HG02852 (cell line): ENCODE data around the gene SPCS1.
"Not testable (repeated sequence)": the region's sequence is repeated elsewhere in the genome, so short reads cannot be mapped to it uniquely, and the experiment has no call there.

Experiments used
- ATAC-seq: cut with Tn5 transposase; IDR thresholded peaks from one replicate; pipeline ENCODE4 v1.9.1; 2021; ENCODE audit warnings: mild to moderate bottlenecking, moderate library complexity; ENCODE audit not compliant: unreplicated experiment

SPCS1 gene

DNA sequence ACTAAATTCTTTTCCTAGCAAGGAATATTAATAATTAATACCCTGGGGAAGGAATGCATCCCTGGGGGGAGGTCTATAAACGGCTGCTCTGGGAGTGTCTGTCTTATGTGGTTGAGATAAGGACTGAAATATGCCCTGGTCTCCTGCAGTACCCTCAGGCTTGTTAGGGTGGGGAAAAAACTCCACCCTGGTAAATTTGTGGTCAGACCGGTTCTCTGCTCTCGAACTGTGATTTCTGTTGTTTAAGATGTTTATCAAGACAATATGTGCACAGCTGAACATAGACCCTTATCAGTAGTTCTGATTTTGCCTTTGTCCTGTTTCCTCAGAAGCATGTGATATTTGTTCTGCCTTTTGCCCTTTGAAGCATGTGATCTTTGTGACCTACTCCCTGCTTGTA, 22.8 kb downstream of the SPCS1 start:
- ATAC-seq: not testable (repeated sequence)

- no peak for ATAC-seq
Measured at GRCh38 chr3:52730681-52731080, 24.8 kb downstream of the SPCS1 start.

GRCh38 chr3:52731590-52731989, 25.7 kb downstream of the SPCS1 start:
- ATAC-seq: no peak

GRCh38 chr3:52733256-52733891, 27.5 kb downstream of the SPCS1 start:
- ATAC-seq: no peak

DNA sequence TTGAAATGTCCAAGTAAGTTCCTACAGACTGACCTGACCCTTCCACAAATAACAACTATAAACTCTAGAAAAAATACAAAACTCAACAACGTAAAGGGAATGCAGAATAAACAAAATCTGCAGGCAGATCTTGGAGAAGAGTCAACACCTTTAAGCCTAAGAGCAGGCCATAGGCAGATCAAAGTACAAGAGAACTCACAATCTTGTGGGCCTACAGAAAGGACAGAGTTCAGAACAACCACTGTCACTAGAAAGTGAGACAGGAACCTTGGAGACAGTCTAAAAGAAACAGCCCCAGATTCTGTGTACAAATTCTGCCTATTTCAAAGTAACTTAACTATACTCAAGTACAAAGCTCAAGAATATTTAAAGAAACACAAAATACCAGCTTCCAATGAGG, 33.8 kb downstream of the SPCS1 start:
- ATAC-seq: no peak

DNA sequence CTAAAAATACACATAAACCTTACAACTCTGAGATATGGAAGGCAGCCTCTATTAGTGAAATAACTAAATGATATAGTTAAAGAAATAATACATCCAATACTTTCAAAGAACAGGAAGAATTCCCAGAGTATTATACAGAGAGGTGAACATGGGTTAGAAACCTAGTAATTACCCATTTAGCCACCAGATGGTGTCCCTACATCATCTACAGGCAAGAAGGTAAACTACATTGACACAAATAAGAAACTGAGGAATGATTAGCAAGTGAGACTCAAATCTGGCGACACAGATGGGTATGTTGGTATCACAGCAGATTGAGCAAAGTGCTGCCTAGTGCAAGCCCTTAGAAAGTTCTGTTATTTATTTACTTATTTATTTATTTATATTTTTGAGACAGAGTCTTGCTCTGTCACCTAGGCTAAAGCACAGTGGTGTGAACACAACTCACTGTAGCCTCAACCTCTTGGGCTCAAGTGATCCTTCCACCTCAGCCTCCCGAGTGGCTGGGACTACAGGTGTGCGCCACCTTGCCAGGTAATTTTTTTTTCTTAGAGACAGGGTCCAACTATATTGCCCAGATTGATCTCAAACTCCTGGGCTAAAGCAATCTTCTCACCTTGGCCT, 36.6 kb downstream of the SPCS1 start:
- ATAC-seq: no peak

DNA sequence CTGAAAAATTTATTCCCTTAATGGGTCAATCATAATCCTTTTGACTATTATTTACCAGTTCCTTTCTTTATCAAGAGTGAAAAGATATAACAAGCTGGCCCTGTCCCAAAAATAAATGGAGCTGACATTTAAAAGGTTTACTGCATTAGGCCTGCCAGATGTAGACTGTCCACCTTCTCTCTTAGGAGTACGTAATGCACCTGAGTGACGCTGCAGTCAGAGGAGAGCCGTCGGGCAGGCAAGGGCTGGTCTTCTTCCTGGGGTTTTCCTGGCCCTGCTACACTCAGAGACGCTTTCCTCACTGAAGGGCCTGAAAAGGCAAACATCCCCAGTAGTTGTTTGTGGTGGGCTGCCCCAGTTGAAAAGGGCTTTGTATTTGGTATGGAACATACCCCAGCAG, 37.2 kb downstream of the SPCS1 start:
- no peak for ATAC-seq

GRCh38 chr3:52743721-52744120, 37.8 kb downstream of the SPCS1 start:
- ATAC-seq: no peak

GRCh38 chr3:52752045-52752660, 46.2 kb downstream of the SPCS1 start:
- no peak for ATAC-seq

DNA sequence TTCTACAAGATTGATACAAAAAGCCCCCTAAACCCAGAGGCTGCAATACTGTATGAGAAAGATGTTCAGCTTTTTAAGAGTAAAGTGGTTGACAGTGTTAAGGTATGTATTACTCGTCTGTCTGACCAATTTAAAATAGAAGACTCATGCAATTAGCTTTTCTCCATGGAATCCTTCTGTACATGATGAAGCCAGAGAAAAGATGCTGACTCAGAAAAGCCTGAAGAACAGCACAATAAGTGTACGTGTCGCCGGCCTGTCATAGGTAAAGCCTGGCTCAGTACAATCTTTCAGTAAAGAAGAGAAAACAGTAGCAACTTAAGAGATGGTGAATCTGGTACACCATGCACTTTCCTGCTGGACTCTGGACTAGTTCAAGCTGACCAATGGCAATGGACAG, 48.5 kb downstream of the SPCS1 start:
- no peak for ATAC-seq

- no peak for ATAC-seq
Measured at GRCh38 chr3:52756141-52756540, 50.2 kb downstream of the SPCS1 start.
